Vagina (tissue), 2 donors: ENCODE measurements around the gene C1orf94.

Experiments used
- POLR2A ChIP-seq, 2 donors: fragments of 450-650 bp; IDR thresholded peaks; one replicate each; pipeline ENCODE4 v1.6.1; 2017; ENCODE audit warnings: antibody characterized with exemption in 2 of 2, mild to moderate bottlenecking in 2 of 2, moderate library complexity in 2 of 2
- POLR2AphosphoS5 ChIP-seq, 2 donors: sonication (generic); formaldehyde crosslinking; IDR thresholded peaks; one replicate each; pipeline ENCODE4 v1.9.0; 2017; ENCODE audit warnings: antibody characterized with exemption in 2 of 2, mild to moderate bottlenecking in 2 of 2, low read depth in 1 of 2; ENCODE audit not compliant: insufficient read depth in 1 of 2
- TF ChIP-seq, protein P1 (sequence below), 3 experiments: fragments of 450-650 bp in 2 of 3; fragments of 200-600 bp in 1 of 3; sonication (generic) in 1 of 3; IDR thresholded peaks; one replicate each; pipeline ENCODE4 v1.5.1; 2017 to 2019; ENCODE audit warnings: antibody characterized with exemption in 3 of 3, mild to moderate bottlenecking in 2 of 3, moderate library complexity in 2 of 3

DNA sequence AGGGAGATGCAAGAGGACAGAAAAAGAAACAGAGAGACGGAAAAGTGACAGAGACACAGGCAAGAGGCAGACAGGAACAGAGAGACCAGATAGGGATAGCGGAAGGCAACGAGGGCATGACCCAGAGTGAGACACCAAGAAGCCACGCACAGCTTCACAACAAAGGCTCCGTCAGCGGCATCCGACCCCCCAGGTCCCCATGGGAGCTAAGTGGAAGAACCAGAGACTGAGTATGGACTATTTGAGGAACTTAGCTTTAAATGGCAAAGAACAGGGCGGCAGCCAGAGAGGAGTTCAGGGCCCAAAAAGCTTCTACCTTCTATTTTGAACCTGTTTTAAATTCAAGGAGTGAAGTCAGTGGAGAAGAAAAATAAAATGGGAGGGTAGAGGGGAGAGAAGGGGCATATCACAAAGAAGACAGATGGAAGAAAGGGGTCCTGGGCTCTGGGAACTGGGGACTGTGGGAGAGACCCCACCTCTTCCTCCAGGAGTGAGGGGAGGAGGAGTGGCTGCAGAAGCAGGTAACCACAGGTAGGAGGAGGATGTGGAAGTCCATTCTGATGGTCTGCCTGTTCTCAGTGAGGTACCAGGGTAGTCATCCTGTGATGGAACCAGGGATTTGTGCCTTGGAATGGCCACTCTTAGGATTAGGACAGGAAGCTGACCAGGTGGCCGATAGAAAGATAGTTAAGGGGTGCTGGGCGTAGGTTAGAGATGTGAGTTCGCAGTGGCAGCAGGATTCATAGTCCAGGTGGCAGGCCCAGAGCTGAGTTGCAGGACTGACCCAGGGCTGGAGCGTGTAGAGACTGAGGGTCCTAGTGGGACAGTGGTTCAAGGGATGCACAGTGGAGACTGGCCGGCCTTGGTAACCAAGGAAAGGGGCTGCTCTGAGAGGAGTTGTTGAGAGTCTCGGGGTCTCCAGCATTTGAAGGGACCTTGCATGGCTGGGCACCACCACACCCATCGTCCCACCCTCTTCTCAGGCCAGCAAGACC is 49.4 kb upstream of the C1orf94 start:
- TF ChIP-seq POLR2A (IDR thresholded peaks at IDR 0.05) (no peak), POLR2AphosphoS5 (IDR thresholded peaks at IDR 0.05; ENCODE audit: insufficient read depth in 1 of 2, low read depth in 1 of 2) (no peak)
- TF ChIP-seq, protein P1, sequence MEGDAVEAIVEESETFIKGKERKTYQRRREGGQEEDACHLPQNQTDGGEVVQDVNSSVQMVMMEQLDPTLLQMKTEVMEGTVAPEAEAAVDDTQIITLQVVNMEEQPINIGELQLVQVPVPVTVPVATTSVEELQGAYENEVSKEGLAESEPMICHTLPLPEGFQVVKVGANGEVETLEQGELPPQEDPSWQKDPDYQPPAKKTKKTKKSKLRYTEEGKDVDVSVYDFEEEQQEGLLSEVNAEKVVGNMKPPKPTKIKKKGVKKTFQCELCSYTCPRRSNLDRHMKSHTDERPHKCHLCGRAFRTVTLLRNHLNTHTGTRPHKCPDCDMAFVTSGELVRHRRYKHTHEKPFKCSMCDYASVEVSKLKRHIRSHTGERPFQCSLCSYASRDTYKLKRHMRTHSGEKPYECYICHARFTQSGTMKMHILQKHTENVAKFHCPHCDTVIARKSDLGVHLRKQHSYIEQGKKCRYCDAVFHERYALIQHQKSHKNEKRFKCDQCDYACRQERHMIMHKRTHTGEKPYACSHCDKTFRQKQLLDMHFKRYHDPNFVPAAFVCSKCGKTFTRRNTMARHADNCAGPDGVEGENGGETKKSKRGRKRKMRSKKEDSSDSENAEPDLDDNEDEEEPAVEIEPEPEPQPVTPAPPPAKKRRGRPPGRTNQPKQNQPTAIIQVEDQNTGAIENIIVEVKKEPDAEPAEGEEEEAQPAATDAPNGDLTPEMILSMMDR (IDR thresholded peaks at IDR 0.05) = no peak
